GM18907 (cell line): ENCODE results near the gene SORD.
A peak's percentile ranks its signal among the peaks of the same experiment; 100 is the strongest.

Experiments
- ATAC-seq: cut with Tn5 transposase; IDR thresholded peaks from one replicate; pipeline ENCODE4 v1.9.1; 2021; ENCODE audit warnings: mild to moderate bottlenecking, moderate library complexity; ENCODE audit not compliant: unreplicated experiment

SORD gene

GRCh38 chr15:45114751-45115085 lies 91.7 kb downstream of the SORD start:
- no peak for ATAC-seq

GRCh38 chr15:45115312-45115820 lies 92.4 kb downstream of the SORD start:
- ATAC-seq, result no peak

- no peak for ATAC-seq
Measured at GRCh38 chr15:45116006-45116481, 93.0 kb downstream of the SORD start.

GRCh38 chr15:45116482-45117307 lies 93.7 kb downstream of the SORD start:
- no peak for ATAC-seq

- ATAC-seq, result peak; percentile 4
Measured at GRCh38 chr15:45117308-45118130, 94.5 kb downstream of the SORD start.

GRCh38 chr15:45118131-45118588 lies 95.2 kb downstream of the SORD start:
- ATAC-seq, result peak; percentile 93

GRCh38 chr15:45118996-45119395 lies 96.0 kb downstream of the SORD start:
- ATAC-seq, result no peak

- ATAC-seq, result no peak
Measured at GRCh38 chr15:45120081-45120972, 97.3 kb downstream of the SORD start.

GRCh38 chr15:45121020-45121419 lies 98.0 kb downstream of the SORD start:
- no peak for ATAC-seq

- ATAC-seq, result no peak
Measured at GRCh38 chr15:45121706-45122417, 98.9 kb downstream of the SORD start.

- no peak for ATAC-seq
Measured at GRCh38 chr15:45122719-45123118, 99.7 kb downstream of the SORD start.

- no peak for ATAC-seq
Measured at GRCh38 chr15:45123397-45123796, 100.4 kb downstream of the SORD start.

GRCh38 chr15:45126535-45127158 lies 103.7 kb downstream of the SORD start:
- ATAC-seq, result no peak
